ENCODE results near the gene BCL2L13.
"Not testable (repeated sequence)": the region's sequence is repeated elsewhere in the genome, so short reads cannot be mapped to it uniquely, and the experiment has no call there.

BCL2L13 gene

GRCh38 chr22:17638432-17639246, at the start of gene BCL2L13:
BCL2L13 (plus strand) TSS chr22:17638757; CDS start chr22:17655712, 16,955 bp downstream.
- peak; percentile 94 for DNase-seq

GRCh38 chr22:17589810-17590375, 48.7 kb upstream of the BCL2L13 start:
- no peak for DNase-seq

- no peak for DNase-seq
These were observed 48.0 kb upstream of the BCL2L13 start for GRCh38 chr22:17590586-17590985.

- DNase-seq, result no peak
These were observed 46.4 kb upstream of the BCL2L13 start for GRCh38 chr22:17592201-17592600.

DNA sequence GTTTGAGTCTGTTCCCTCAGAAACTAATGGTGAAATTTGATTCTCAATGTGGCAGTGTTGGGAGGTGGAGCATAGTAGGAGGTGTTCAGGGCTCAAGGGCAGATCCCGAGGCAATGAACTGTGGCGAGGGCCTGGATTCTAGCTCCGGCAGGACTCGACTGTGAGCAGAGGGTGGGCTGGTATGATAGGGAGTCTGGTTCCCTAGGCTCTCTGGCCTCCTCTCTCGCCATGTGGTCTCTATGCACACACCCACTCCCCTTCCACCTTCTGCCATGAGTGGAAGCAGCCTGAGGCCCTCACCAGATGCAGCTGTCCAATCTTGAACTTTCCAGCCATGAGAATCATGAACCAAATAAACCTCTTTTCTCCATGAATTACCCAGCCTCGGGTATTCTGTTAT, 42.3 kb upstream of the BCL2L13 start:
- no peak for DNase-seq

GRCh38 chr22:17597217-17597616, 41.3 kb upstream of the BCL2L13 start:
- no peak for DNase-seq

GRCh38 chr22:17598318-17598717, 40.2 kb upstream of the BCL2L13 start:
- no peak for DNase-seq

- no peak for DNase-seq
These were observed 37.5 kb upstream of the BCL2L13 start for GRCh38 chr22:17601031-17601430.

DNA sequence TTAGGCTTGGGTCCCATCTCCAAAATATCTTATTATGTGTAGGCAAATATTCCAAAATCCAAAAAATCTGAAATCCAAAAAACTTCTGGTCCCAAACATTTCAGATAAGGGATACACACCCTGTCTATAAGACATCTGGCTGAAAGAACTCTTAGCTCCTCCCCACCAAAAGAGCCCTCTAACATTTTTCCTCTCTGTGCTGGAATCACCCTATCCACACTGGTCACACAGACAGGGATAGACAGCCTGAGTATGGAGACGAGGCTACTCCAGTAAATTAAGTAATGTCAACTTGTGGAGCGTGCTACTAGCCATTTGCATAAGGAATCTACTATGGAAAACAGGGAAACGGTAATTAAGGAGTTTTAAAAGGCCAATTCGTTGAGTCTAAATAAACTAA, 34.9 kb upstream of the BCL2L13 start:
- DNase-seq, result no peak

GRCh38 chr22:17606496-17606895, 32.1 kb upstream of the BCL2L13 start:
- no peak for DNase-seq

GRCh38 chr22:17607891-17608521, 30.6 kb upstream of the BCL2L13 start:
- no peak for DNase-seq

- DNase-seq, result no peak
These were observed 26.5 kb upstream of the BCL2L13 start for GRCh38 chr22:17612057-17612456.

- DNase-seq, result no peak
These were observed 25.3 kb upstream of the BCL2L13 start for GRCh38 chr22:17613280-17613679.

DNA sequence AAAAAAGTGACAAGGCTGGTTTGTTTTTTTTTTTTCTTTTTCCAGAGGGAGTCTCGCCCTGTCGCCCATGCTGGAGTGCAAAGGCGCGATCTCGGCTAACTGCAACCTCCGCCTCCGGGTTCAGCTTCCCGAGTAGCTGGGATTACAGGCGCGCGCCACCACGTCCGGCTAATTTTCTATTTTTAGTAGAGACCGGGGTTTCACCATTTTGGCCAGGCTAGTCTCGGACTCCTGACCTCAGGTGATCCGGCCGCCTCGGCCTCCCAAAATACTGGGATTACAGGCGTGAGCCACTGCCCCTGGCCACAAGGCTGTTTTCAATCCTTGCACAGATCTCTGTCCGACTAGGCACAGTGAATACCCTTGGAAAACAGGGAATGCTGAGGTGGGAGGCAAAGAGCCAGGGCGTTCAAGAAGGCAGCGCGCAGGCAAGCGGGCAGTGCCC, 10.6 kb upstream of the BCL2L13 start:
- no peak for DNase-seq

DNA sequence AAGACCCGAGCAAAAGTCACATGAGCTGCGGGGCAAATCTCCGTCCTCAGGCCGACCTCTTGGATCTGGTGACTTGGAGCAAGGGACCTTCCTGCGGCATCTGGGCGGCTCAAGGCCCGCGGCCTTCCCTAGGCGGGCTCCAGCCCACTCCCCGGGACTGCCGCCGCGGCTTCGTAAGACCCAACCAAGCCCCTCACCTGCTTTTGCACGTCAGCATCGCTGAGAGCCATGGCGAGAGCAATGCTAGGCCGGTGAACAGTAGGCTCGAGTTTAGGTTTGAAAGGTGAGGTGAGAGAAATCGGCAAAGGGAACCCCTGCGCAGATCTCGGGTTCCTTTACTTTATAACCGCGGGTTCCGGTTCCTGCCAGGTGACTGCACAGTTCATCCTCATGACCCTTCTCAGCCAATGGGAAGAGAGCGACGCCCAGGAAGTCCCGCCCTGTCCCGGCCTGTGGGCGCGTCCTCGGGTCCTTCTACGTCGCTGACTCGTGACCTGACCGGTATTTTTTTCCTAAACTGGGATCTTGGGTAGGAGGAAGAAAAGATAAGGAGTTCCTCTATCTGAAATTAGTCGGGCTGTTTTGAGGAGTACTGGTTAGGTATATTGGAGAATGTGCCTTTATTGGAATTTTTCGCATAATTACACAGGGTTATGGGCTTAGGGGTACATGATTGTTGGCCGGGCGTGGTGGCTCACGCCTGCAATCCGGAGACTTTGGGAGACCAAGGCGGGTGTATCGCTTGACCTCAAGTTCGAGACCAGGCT, 10.0 kb upstream of the BCL2L13 start, which contains the start of gene ATP6V1E1:
ATP6V1E1 (minus strand) TSS at position 344 of the 767 bp plus-strand sequence; CDS start at position 230, 114 bp downstream.
- peak; percentile 98 for DNase-seq

DNA sequence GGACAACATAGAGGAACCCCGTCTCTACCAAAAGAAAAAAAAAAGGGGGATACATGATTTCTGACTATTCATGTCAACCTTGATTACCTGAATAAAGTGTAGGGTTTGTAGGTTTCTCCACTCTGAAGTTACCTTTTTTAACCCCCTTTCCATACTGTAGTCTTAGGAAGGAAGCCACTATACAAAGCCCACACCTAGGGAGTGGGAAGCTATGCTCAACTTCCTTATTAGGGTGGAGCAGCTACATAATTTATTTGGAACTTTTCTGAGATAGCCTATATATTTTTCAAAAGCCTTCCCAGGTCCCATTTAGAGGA, 9.4 kb upstream of the BCL2L13 start:
- no peak for DNase-seq

- no peak for DNase-seq
These were observed 8.9 kb upstream of the BCL2L13 start for GRCh38 chr22:17629641-17630040.

GRCh38 chr22:17631076-17631565, 7.4 kb upstream of the BCL2L13 start:
- no peak for DNase-seq

GRCh38 chr22:17633217-17633997, 5.2 kb upstream of the BCL2L13 start:
- DNase-seq, result no peak

DNA sequence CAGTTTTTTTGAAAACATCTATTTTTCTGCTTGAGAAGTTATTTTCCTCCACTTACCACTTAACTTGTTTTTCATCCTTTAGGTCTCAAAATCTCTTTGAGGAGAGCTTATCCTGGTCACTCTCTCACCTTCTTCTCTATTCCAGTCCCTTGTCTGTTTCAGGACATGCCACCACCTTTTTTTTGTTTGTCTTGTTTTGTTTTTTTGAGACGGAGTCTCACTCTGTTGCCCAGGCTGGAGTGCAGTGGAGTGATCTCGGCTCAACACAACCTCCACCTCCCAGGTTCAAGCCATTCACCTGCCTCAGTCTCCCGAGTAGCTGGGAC, 4.6 kb upstream of the BCL2L13 start:
- no peak for DNase-seq

DNA sequence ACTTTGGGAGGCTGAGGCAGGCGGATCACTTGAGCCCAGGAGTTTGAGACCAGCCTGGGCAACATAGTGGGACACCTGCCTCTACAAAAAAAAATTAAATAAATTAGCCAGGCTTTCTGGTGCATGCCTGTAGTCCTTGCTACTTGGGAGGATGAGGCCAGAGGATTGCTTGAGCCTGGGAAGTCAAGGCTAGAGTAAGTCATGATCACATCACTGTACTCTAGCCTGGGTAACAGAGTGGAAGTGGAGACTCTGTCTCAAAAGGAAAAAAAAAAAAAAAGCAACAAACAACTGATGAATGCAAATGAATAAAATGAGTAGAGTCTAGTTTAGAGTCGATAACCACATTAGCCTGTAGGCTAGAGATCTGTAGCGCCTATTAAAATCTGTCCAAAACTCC, 3.9 kb upstream of the BCL2L13 start:
- no peak for DNase-seq

- not testable (repeated sequence) for DNase-seq
These were observed 1.7 kb upstream of the BCL2L13 start for GRCh38 chr22:17636850-17637249.
